Psoas muscle (tissue), 8 donors: ENCODE data around the gene C19orf38. TPM values are rescaled to one million over a fixed set of nuclear protein-coding genes. Genes with fewer than 3 reads are reported as not detected.

Source experiments
- ATAC-seq, 4 donors: fragments of 200-7000 bp; cut with Tn5 transposase; one replicate each; pipeline ENCODE4 v1.9.1; 2020; ENCODE audit warnings: moderate library complexity in 3 of 4, mild to moderate bottlenecking in 2 of 4
- DNase-seq, 2 donors: peaks; one replicate each; pipeline ENCODE4 v3.0.0-alpha.2; 2020
- H3K27ac ChIP-seq: fragments of 200-600 bp; one replicate; pipeline ENCODE4 v1.8.0; 2022
- H3K27me3 ChIP-seq, 3 donors: fragments of 200-600 bp in 1 of 3; one replicate each; pipeline versions ENCODE4 v1.6.1 to v1.8.0; 2013 to 2022; ENCODE audit warnings: low read length in 2 of 3, mild to moderate bottlenecking in 2 of 3, moderate library complexity in 1 of 3; ENCODE audit not compliant: insufficient read depth in 3 of 3
- H3K36me3 ChIP-seq, 2 donors: fragments of 200-600 bp in 1 of 2; one replicate each; pipeline versions ENCODE4 v1.6.1 to v1.8.0; 2013 to 2022; ENCODE audit warnings: low read depth in 1 of 2, mild to moderate bottlenecking in 1 of 2, moderate library complexity in 1 of 2; ENCODE audit not compliant: insufficient read depth in 1 of 2
- H3K4me1 ChIP-seq: fragments of 200-600 bp; one replicate; pipeline ENCODE4 v1.8.0; 2022
- H3K4me3 ChIP-seq: fragments of 200-600 bp; one replicate; pipeline ENCODE4 v1.8.0; 2022; ENCODE audit warnings: mild to moderate bottlenecking
- H3K9me3 ChIP-seq: fragments of 200-600 bp; one replicate; pipeline ENCODE4 v1.8.0; 2022
- CTCF ChIP-seq: fragments of 200-600 bp; IDR thresholded peaks from one replicate; pipeline ENCODE4 v1.8.0; 2022; ENCODE audit warnings: antibody characterized with exemption
- WGBS, 3 donors: extraction: QIAGEN DNeasy Blood & Tissue Kit; methylation state at CpG; one replicate each; pipeline versions ENCODE4 v1.1.6 to v1.1.7; 2013; 5-methylcytosine and 5-hydroxymethylcytosine counted together
- intact Hi-C, 2 donors: fragments of 100-400 bp; cut with DNase I; formaldehyde crosslinking; loops; one replicate each; pipeline versions ENCODE4 v1.11.0 to v1.14.2; 2022
- polyA plus RNA-seq, 3 donors: library from polyadenylated mRNA; stranded (reverse); fragments of 200-250 nt; gene quantifications; one replicate each; pipeline ENCODE4 v1.2.3, GENCODE V29; 2013
- total RNA-seq, 4 donors: library from RNA; stranded (reverse); fragmentation: NEBNext Ultra II Directional in 2 of 4; extraction: Animal tissue kit (Norgen Biotek cat#: 25700) in 2 of 4; gene quantifications; one replicate each; pipeline versions ENCODE4 v1.2.1 to v1.2.4, GENCODE V29; 2021 to 2023
- donor health status: healthy with polysubstance abuse.
- donor health status: DM: no; HTN: no; CAD: no; lungs with moderate emphysema.
- donor health status: Bipolar disorder and iron deficiency.
- donor health status: healthy.
- donor health status: DM: yes; HTN: yes; CAD: no.
- donor health status: DM: no; HTN: no; CAD: no.
- donor health status: DM: no; HTN: no; CAD: no.
- donor health status: DM: yes; HTN: yes; CAD: no.

C19orf38 gene
- total and polyA plus RNA-seq, 7 donors: 0.30 to 2.9 (median 1.3) TPM

DNA sequence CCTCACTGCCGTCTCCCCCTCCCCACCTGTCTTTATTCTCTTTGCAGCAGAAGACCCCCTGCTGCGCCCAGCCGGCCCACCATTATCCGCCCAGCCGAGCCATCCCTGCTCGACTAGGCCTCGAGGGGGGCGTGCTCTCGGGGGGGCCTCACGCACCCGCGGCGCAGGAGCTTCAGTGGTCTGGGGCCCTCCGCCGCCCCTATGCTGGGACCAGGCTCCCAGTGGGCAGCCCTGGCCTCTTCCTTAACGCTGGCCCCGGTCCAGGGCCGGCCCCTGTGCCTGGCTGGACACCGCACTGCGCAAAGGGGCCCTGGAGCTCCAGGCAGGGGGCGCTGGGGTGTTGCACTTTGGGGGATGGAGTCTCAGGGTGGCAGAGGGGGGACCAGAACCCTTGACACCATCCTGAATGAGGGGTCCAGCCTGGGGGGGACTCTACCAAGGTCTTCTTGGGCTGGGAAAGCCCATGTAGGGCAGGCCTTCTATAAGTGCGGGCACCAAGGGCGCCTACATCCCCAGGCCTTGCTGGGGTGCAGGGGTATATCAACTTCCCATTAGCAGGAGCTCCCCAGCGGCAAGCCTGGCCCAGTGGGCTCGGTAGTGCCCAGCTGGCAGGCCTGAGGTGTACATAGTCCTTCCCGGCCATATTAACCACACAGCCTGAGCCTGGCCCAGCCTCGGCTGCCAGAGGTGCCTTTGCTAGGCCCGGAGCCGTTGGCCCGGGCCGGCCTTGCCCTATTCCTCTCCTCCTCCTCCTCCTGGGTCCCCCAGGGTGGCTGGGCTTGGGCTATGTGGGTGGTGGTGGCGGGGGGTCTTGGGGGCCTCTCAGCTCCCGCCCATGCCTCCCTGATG, 17.1 kb upstream of the C19orf38 start:
- no peak overlapping the region for H3K4me3 ChIP-seq
- peaks cover 3% of the 10 kb centered on the region for H3K4me1 ChIP-seq
- DNase-seq (no peak), ATAC-seq (no peak)
- H3K36me3 ChIP-seq: peaks cover 0 to 80% of the 10 kb centered on the region in 2 donors
- WGBS, 3 donors: 78 to 86% (median 79%) methylated on average over 33 of the region's 33 CpGs
- H3K9me3 ChIP-seq: no peaks in the 10 kb centered on the region
- no peak overlapping the region for H3K27ac ChIP-seq
- TF ChIP-seq CTCF: no peak
- intact Hi-C loops: no loop called here
- H3K27me3 ChIP-seq: no peaks in the 10 kb centered on the region

DNA sequence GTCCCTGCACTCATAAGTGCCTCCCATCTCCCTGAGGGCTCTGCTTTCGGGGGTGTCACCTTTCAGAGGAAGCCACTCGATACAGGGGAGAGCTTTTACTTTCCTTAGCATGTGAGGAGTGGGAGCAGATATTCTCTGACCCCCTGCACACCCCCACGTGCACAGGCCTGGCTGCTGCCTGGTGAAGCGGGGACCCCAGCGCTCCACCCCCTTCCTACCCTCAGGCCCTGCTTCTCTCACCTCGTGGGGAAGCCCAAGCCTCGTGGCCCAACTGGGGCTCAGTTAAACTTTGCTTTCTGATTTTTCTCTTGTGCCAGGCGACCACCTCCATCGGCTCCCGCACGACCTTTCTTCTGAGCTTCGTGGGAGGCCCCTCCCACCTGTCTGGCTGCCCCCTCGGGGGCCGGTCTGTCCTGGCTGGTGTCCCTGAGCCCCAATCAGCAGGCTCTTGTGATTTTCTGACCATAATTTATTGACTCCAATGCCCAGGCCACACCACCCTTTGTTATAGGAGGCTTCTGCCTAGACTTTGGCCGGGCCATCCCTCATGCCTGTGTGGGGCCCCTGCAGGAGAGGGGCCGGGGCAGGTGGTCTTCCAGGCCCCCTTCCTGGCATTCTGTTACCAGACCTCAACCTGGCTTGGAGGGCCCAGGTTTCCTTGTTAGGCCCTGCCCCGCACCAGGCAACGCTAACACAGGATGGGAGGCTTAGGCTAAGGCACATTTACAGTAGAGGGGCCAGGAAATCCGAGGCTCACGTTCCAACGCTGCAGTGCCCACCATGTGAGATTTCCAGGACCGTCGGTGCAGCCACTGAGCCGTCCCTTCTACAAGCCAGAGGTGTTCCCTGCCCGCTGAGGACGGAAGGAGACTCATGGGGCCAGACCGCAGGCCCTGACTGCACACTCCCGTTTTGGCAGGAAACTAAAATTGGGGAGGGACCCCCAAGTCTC, 16.0 kb upstream of the C19orf38 start:
- ATAC-seq (no peak), DNase-seq (no peak)
- Histone ChIP-seq H3K9me3 (peaks cover 5% of the 10 kb centered on the region), H3K4me3 (no peak overlapping the region), H3K27ac (no peak overlapping the region), H3K27me3 (no peaks in the 10 kb centered on the region), H3K4me1 (peaks cover 7% of the 10 kb centered on the region), H3K36me3 (peaks cover 0 to 69% of the 10 kb centered on the region in 2 donors)
- no peak for TF ChIP-seq CTCF
- intact Hi-C loops: no loop called here
- WGBS, 3 donors: 67 to 72% (median 72%) methylated on average over 27 to 28 of the region's 28 CpGs

DNA sequence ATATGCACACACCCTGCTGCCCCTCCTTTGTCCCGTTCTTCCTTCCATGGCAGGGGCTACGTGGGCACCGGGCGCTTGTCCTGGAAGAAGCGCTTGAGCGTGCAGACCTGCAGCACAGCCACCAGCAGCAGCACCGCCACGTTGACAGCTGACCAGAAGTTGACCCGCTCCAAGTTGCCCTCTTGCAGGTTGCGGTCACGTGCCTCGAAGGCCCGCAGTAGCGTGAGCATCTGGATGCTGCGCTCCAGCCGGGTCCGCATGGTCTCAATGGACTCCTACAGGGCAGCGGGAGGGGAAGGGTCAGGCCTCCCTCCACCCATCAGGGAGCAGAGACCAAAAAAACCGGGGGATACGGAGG, 15.3 kb upstream of the C19orf38 start:
- no peak overlapping the region for H3K27ac ChIP-seq
- intact Hi-C loops: no loop called here
- 73 to 78% (median 74%) methylated on average over 20 of the region's 20 CpGs for WGBS, 3 donors

More for the DNA sequence above, 15.3 kb upstream of the C19orf38 start:
- Histone ChIP-seq H3K4me1 (peaks cover 7% of the 10 kb centered on the region), H3K36me3 (peaks cover 0 to 62% of the 10 kb centered on the region in 2 donors), H3K27me3 (no peaks in the 10 kb centered on the region), H3K9me3 (peaks cover 5% of the 10 kb centered on the region), H3K4me3 (no peak overlapping the region)
- ATAC-seq (no peak), DNase-seq (no peak)
- TF ChIP-seq CTCF: no peak
